ENCODE data around the gene PNPT1.

PNPT1 gene

GRCh38 chr2:55585451-55586080, 108.1 kb downstream of the PNPT1 start:
- H3K36me3 ChIP-seq (ENCODE audit: low read depth) = peaks cover 93% of the 10 kb centered on the region
- TF ChIP-seq, protein P1, sequence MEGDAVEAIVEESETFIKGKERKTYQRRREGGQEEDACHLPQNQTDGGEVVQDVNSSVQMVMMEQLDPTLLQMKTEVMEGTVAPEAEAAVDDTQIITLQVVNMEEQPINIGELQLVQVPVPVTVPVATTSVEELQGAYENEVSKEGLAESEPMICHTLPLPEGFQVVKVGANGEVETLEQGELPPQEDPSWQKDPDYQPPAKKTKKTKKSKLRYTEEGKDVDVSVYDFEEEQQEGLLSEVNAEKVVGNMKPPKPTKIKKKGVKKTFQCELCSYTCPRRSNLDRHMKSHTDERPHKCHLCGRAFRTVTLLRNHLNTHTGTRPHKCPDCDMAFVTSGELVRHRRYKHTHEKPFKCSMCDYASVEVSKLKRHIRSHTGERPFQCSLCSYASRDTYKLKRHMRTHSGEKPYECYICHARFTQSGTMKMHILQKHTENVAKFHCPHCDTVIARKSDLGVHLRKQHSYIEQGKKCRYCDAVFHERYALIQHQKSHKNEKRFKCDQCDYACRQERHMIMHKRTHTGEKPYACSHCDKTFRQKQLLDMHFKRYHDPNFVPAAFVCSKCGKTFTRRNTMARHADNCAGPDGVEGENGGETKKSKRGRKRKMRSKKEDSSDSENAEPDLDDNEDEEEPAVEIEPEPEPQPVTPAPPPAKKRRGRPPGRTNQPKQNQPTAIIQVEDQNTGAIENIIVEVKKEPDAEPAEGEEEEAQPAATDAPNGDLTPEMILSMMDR (IDR thresholded peaks at IDR 0.05; ENCODE audit: poor library complexity, severe bottlenecking) = no peak
- H3K9me3 ChIP-seq (ENCODE audit: severe bottlenecking) = no peaks in the 10 kb centered on the region
- ATAC-seq (ENCODE audit: low read depth) (peak; percentile 88), DNase-seq (ENCODE audit: low spot score) (no peak)
- no peak overlapping the region for H3K4me3 ChIP-seq (ENCODE audit: severe bottlenecking)
- H3K27me3 ChIP-seq (ENCODE audit: insufficient read depth, poor library complexity, severe bottlenecking) = no peaks in the 10 kb centered on the region
- H3K27ac ChIP-seq (ENCODE audit: poor library complexity, severe bottlenecking) = peak overlapping the region; percentile 85
- peaks cover 45% of the 10 kb centered on the region for H3K4me1 ChIP-seq (ENCODE audit: insufficient read depth, poor library complexity, severe bottlenecking)
